Colonic mucosa (tissue), 4 donors: ENCODE data around the gene RBX1. TPM values are rescaled to one million over a fixed set of nuclear protein-coding genes. Genes with fewer than 3 reads are reported as not detected.

ENCODE experiments used
- DNase-seq: peaks from one replicate; pipeline ENCODE4 v3.0.0-alpha.2; 2020
- H3K27ac ChIP-seq: fragments of 200-600 bp; one replicate; pipeline ENCODE4 v1.8.0; 2021
- H3K27me3 ChIP-seq: fragments of 200-600 bp; one replicate; pipeline ENCODE4 v1.8.0; 2021
- H3K36me3 ChIP-seq: fragments of 200-600 bp; one replicate; pipeline ENCODE4 v1.8.0; 2021
- H3K4me1 ChIP-seq: fragments of 200-600 bp; one replicate; pipeline ENCODE4 v1.8.0; 2021; ENCODE audit warnings: mild to moderate bottlenecking
- H3K4me3 ChIP-seq: fragments of 200-600 bp; one replicate; pipeline ENCODE4 v1.8.0; 2021
- H3K9ac ChIP-seq, 2 donors: one replicate each; pipeline ENCODE4 v1.7.0; 2013; ENCODE audit warnings: control low read depth in 2 of 2, low read depth in 2 of 2, low read length in 2 of 2
- H3K9me3 ChIP-seq: fragments of 200-600 bp; one replicate; pipeline ENCODE4 v1.8.0; 2021
- CTCF ChIP-seq: fragments of 200-600 bp; IDR thresholded peaks from one replicate; pipeline ENCODE4 v1.8.0; 2022; ENCODE audit warnings: antibody characterized with exemption, mild to moderate bottlenecking
- intact Hi-C: fragments of 100-400 bp; cut with DNase I; formaldehyde crosslinking; loops from one replicate; pipeline ENCODE4 v1.14.1; 2022
- total RNA-seq, 2 donors: library from RNA; stranded (reverse); fragmentation: NEBNext Ultra II Directional in 1 of 2; extraction: Animal tissue kit (Norgen Biotek cat#: 25700) in 1 of 2; gene quantifications; one replicate each; pipeline ENCODE4 v1.2.1, GENCODE V29; 2021
- donor health status: healthy.
- donor health status: DM: no; HTN: no; CAD: no.
- donor health status: DM: no; HTN: no; CAD: no.

The RBX1 gene
- total RNA-seq, 2 donors from 2014 or later = 37.7 to 46.0 TPM

GRCh38 chr22:40979871-40980270 is 28.7 kb downstream of the RBX1 start:
- intact Hi-C loops = loop anchor here (5.0 kb wide), 1 partner anchor 372 kb away; no protein-coding TSS in a partner anchor
- no peaks in the 10 kb centered on the region for H3K36me3 ChIP-seq
- H3K4me1 ChIP-seq = no peaks in the 10 kb centered on the region
- H3K9ac ChIP-seq = no peak overlapping the region
- no peaks in the 10 kb centered on the region for H3K9me3 ChIP-seq
- H3K27me3 ChIP-seq = no peaks in the 10 kb centered on the region
- H3K4me3 ChIP-seq = no peak overlapping the region
- H3K27ac ChIP-seq = no peak overlapping the region
- DNase-seq = no peak
- TF ChIP-seq CTCF = no peak

GRCh38 chr22:40982482-40983385 is 31.6 kb downstream of the RBX1 start:
- Histone ChIP-seq H3K9ac (no peak overlapping the region), H3K9me3 (no peaks in the 10 kb centered on the region), H3K27ac (no peak overlapping the region), H3K36me3 (no peaks in the 10 kb centered on the region), H3K27me3 (no peaks in the 10 kb centered on the region), H3K4me3 (no peak overlapping the region), H3K4me1 (no peaks in the 10 kb centered on the region)
- intact Hi-C loops = loop anchor here (5.0 kb wide), 1 partner anchor 370 kb away; no protein-coding TSS in a partner anchor
- no peak for TF ChIP-seq CTCF
- DNase-seq = no peak

- no peak overlapping the region for H3K9ac ChIP-seq
- H3K4me1 ChIP-seq = no peaks in the 10 kb centered on the region
- no peak for DNase-seq
- TF ChIP-seq CTCF = no peak
- no peak overlapping the region for H3K4me3 ChIP-seq
- H3K36me3 ChIP-seq = no peaks in the 10 kb centered on the region
- no peaks in the 10 kb centered on the region for H3K27me3 ChIP-seq
- H3K9me3 ChIP-seq = no peaks in the 10 kb centered on the region
- H3K27ac ChIP-seq = no peak overlapping the region
- intact Hi-C loops = no loop called here
These were observed 40.1 kb downstream of the RBX1 start for GRCh38 chr22:40991298-40991697.

- Histone ChIP-seq H3K27ac (no peak overlapping the region), H3K9ac (no peak overlapping the region), H3K4me1 (no peaks in the 10 kb centered on the region), H3K36me3 (no peaks in the 10 kb centered on the region), H3K27me3 (no peaks in the 10 kb centered on the region), H3K4me3 (no peak overlapping the region), H3K9me3 (no peaks in the 10 kb centered on the region)
- DNase-seq = no peak
- intact Hi-C loops = no loop called here
- no peak for TF ChIP-seq CTCF
These were observed 44.6 kb downstream of the RBX1 start for GRCh38 chr22:40995821-40996220.

- no peak for TF ChIP-seq CTCF
- H3K27me3 ChIP-seq = no peaks in the 10 kb centered on the region
- H3K9me3 ChIP-seq = no peaks in the 10 kb centered on the region
- no peak overlapping the region for H3K4me3 ChIP-seq
- H3K27ac ChIP-seq = no peak overlapping the region
- no peaks in the 10 kb centered on the region for H3K36me3 ChIP-seq
- intact Hi-C loops = no loop called here
- no peak for DNase-seq
- H3K4me1 ChIP-seq = no peaks in the 10 kb centered on the region
- H3K9ac ChIP-seq = no peak overlapping the region
These were observed 46.3 kb downstream of the RBX1 start for GRCh38 chr22:40997520-40997919.
